ENCODE results near the gene TRAF3IP1.
A peak's percentile ranks its signal among the peaks of the same experiment; 100 is the strongest.

Gene TRAF3IP1

DNA sequence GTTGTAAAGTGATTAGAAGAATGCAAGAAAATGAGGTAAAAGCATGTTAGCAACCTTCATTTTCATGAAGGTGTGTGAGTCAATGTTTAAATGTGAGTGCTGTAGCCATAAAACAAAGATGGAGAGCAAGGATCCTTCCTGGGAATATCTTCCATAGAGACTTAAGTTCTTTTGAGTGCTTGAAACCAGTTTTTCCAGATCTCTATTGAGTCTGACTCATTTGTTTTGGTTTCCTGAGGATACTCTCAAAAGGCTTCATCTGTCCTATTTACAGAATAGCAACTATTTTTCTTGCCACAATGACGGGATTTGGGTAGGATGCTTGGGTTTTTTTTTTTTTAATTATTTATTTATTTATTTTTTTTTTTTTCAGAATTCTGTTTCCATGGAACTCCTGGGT lies 60.5 kb downstream of the TRAF3IP1 start:
- Histone ChIP-seq H3K27ac (ENCODE audit: insufficient read depth in 1 of 2, low read depth in 1 of 2, low read length in 2 of 2, poor library complexity in 1 of 2, severe bottlenecking in 2 of 2) (no peak overlapping the region), H3K4me3 (ENCODE audit: control insufficient read depth in 1 of 7, extremely low read depth in 1 of 7, insufficient read depth in 4 of 7, low read depth in 2 of 7, low read length in 6 of 7) (no peak overlapping the region)

DNA sequence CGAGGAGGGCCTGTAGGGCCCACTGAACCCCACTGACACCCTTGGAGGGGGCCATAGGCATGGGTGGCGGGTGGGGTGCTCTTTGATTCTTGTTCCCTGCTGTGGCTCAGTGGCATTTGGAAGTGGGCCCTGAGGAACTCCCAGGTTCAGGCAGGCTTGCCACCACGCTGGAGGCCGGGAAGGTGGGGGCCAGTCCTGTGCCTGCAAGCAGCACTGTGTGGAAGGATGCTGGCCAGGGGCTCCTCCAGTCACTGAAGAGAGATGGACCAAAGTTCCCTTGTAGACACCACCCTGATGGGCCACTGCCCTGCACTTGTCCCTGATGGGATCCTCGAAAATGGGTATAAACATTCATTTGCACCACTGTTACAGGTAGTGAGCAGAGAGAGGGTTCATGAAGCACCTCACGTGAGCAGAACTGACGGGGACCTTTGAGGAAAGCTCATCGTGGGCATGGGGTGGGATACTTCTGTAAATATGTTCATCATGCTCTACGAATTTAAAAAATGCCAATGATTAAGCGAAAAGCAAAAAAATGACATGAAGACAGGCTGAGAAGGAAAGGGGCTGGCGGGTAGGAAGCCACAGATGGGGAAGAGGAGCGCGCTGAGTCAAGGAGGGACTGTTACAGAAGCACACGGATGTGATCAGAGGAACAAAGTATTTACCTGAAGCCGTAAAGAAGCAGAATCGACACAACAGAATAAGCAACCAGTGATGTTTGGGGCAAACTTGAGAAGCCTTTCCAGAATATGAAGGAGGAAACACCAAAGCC lies 61.2 kb downstream of the TRAF3IP1 start:
- Histone ChIP-seq H3K4me1 (ENCODE audit: control extremely low read depth in 1 of 4, control insufficient read depth in 4 of 4, insufficient read depth in 4 of 4, low read length in 3 of 4) (peaks cover 9 to 62% (median 30%) of the 10 kb centered on the region in 4 experiments), H3K36me3 (ENCODE audit: control insufficient read depth in 4 of 4, insufficient read depth in 4 of 4, low read length in 3 of 4) (peaks cover 0 to 4% (median 0%) of the 10 kb centered on the region in 4 experiments), H3K4me3 (ENCODE audit: control insufficient read depth in 1 of 7, extremely low read depth in 1 of 7, insufficient read depth in 4 of 7, low read depth in 2 of 7, low read length in 6 of 7) (peak overlapping the region in 1 of 7 experiments; percentile 19), H3K27me3 (replicated peaks in 2 of 5; ENCODE audit: control insufficient read depth in 4 of 5, insufficient read depth in 5 of 5, low read length in 4 of 5) (no peaks in the 10 kb centered on the region), H3K9me3 (ENCODE audit: control extremely low read depth in 1 of 5, control insufficient read depth in 4 of 5, insufficient read depth in 2 of 5, low read depth in 1 of 5, low read length in 4 of 5) (peaks cover 0 to 9% (median 0%) of the 10 kb centered on the region in 5 experiments), H3K27ac (ENCODE audit: insufficient read depth in 1 of 2, low read depth in 1 of 2, low read length in 2 of 2, poor library complexity in 1 of 2, severe bottlenecking in 2 of 2) (no peak overlapping the region)
- POLR2A ChIA-PET, result no interaction called here
- CTCF ChIA-PET, result interaction anchor here (1.9 kb wide), 1 partner anchor 11 kb away, joined by 10 read pairs; no protein-coding TSS in a partner anchor
- peak in 2 of 3 donors; percentile 74 to 79 for DNase-seq
- WGBS (ENCODE audit: insufficient coverage), result 14% methylated on average over 10 of the region's 16 CpGs

More for the DNA sequence above, 60.5 kb downstream of the TRAF3IP1 start:
- Histone ChIP-seq H3K27me3 (replicated peaks in 2 of 5; ENCODE audit: control insufficient read depth in 4 of 5, insufficient read depth in 5 of 5, low read length in 4 of 5) (no peaks in the 10 kb centered on the region), H3K4me1 (ENCODE audit: control extremely low read depth in 1 of 4, control insufficient read depth in 4 of 4, insufficient read depth in 4 of 4, low read length in 3 of 4) (peaks cover 9 to 64% (median 31%) of the 10 kb centered on the region in 4 experiments), H3K9me3 (ENCODE audit: control extremely low read depth in 1 of 5, control insufficient read depth in 4 of 5, insufficient read depth in 2 of 5, low read depth in 1 of 5, low read length in 4 of 5) (peaks cover 0 to 9% (median 0%) of the 10 kb centered on the region in 5 experiments), H3K36me3 (ENCODE audit: control insufficient read depth in 4 of 4, insufficient read depth in 4 of 4, low read length in 3 of 4) (peaks cover 0 to 4% (median 0%) of the 10 kb centered on the region in 4 experiments)
- WGBS (ENCODE audit: insufficient coverage), result no CpG with 5 or more reads among the region's 1 CpG
- DNase-seq, result no peak
- CTCF ChIA-PET, result interaction anchor here (1.9 kb wide), 1 partner anchor 11 kb away, joined by 10 read pairs; no protein-coding TSS in a partner anchor
- POLR2A ChIA-PET, result no interaction called here

DNA sequence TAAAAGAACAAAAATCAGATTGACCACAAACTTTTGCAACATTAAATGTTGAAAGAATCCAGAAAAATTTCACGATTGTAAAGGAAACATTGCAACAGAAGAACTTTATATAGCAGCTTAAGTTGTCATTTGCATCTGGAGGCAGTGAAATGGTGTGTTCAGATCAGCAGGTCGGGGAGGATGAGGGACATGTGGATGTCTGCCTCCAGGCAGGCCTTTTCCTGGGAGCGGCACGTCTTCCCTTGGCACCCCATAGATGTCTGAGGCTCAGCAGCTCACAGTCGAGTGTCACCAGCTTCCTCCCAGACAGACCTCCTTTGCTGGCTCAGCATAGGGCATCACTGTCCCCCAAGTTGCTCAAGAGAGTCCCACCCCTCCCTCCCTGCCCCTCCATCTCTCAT lies 62.1 kb downstream of the TRAF3IP1 start:
- ChIA-PET POLR2A (no interaction called here), CTCF (interaction anchor here (1.0 to 1.9 kb wide), 3 partner anchors 12 to 78 kb away, joined by 4 to 10 read pairs (median 4); no protein-coding TSS in a partner anchor)
- no peak for DNase-seq
- Histone ChIP-seq H3K27me3 (replicated peaks in 2 of 5; ENCODE audit: control insufficient read depth in 4 of 5, insufficient read depth in 5 of 5, low read length in 4 of 5) (no peaks in the 10 kb centered on the region), H3K9me3 (ENCODE audit: control extremely low read depth in 1 of 5, control insufficient read depth in 4 of 5, insufficient read depth in 2 of 5, low read depth in 1 of 5, low read length in 4 of 5) (peaks cover 0 to 9% (median 0%) of the 10 kb centered on the region in 5 experiments), H3K36me3 (ENCODE audit: control insufficient read depth in 4 of 4, insufficient read depth in 4 of 4, low read length in 3 of 4) (peaks cover 0 to 4% (median 0%) of the 10 kb centered on the region in 4 experiments), H3K27ac (ENCODE audit: insufficient read depth in 1 of 2, low read depth in 1 of 2, low read length in 2 of 2, poor library complexity in 1 of 2, severe bottlenecking in 2 of 2) (no peak overlapping the region), H3K4me3 (ENCODE audit: control insufficient read depth in 1 of 7, extremely low read depth in 1 of 7, insufficient read depth in 4 of 7, low read depth in 2 of 7, low read length in 6 of 7) (no peak overlapping the region), H3K4me1 (ENCODE audit: control extremely low read depth in 1 of 4, control insufficient read depth in 4 of 4, insufficient read depth in 4 of 4, low read length in 3 of 4) (peaks cover 9 to 57% (median 23%) of the 10 kb centered on the region in 4 experiments)
- 83% methylated on average over 4 of the region's 5 CpGs for WGBS (ENCODE audit: insufficient coverage)

DNA sequence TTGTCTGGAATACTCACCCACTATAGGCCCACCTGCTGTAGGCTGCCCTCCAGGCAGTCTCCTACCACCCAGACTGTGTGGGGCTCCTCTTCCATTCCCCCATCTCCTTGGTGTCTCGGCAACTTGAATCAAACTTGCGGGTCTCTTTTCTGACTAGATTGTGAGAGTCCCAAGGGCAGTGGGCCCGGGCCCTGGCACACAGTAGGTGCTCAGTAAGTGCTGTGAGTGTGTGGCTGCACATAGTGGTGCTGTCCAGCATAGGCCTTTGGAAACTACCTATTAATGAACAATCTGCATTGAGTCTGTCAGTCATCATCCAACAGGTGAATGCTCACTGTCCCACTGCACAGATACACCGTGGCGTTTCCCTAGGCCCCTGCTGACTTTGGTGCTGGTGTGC lies 62.8 kb downstream of the TRAF3IP1 start:
- WGBS (ENCODE audit: insufficient coverage), result 100% methylated on average over 3 of the region's 5 CpGs
- no peak overlapping the region for H3K27ac ChIP-seq (ENCODE audit: insufficient read depth in 1 of 2, low read depth in 1 of 2, low read length in 2 of 2, poor library complexity in 1 of 2, severe bottlenecking in 2 of 2)
- DNase-seq, result no peak
- no peaks in the 10 kb centered on the region for H3K27me3 ChIP-seq (replicated peaks in 2 of 5; ENCODE audit: control insufficient read depth in 4 of 5, insufficient read depth in 5 of 5, low read length in 4 of 5)
- POLR2A ChIA-PET, result no interaction called here
- peaks cover 0 to 9% (median 0%) of the 10 kb centered on the region in 5 experiments for H3K9me3 ChIP-seq (ENCODE audit: control extremely low read depth in 1 of 5, control insufficient read depth in 4 of 5, insufficient read depth in 2 of 5, low read depth in 1 of 5, low read length in 4 of 5)
- H3K4me1 ChIP-seq (ENCODE audit: control extremely low read depth in 1 of 4, control insufficient read depth in 4 of 4, insufficient read depth in 4 of 4, low read length in 3 of 4), result peaks cover 8 to 54% (median 23%) of the 10 kb centered on the region in 4 experiments
- no peak overlapping the region for H3K4me3 ChIP-seq (ENCODE audit: control insufficient read depth in 1 of 7, extremely low read depth in 1 of 7, insufficient read depth in 4 of 7, low read depth in 2 of 7, low read length in 6 of 7)
- CTCF ChIA-PET, result interaction anchor here (1.0 to 1.9 kb wide), 3 partner anchors 12 to 78 kb away, joined by 4 to 10 read pairs (median 4); no protein-coding TSS in a partner anchor
- peaks cover 0 to 4% (median 0%) of the 10 kb centered on the region in 4 experiments for H3K36me3 ChIP-seq (ENCODE audit: control insufficient read depth in 4 of 4, insufficient read depth in 4 of 4, low read length in 3 of 4)

DNA sequence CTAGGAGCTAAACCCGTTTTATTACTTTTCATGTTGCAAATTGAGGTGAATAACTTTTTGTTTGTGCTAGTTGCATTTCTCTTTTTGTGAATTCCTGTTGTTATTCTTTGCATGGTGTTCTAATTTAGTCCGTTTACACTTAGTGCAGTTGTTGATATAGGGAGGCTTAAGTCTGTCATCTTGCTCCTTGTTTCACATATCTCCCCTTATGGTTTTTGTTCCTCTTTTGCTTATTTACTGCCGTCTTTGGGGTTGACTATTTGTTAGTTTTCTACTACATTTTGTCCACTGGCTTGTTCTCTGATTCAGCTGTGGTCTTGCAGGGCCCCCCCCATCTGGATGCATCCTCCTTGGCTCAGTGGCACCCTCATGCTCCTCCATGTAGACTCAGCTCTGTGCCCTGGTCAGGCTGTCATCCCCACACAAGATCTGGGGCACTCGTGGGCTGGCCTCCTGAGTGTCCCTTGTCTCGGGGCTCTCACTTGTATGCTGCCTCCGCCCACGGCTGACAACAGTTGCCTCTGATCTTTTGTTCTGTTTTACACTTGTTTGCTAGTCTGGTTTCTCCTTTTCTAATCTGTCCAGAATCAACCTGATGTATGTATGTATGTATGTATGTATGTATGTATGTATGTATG lies 63.5 kb downstream of the TRAF3IP1 start:
- 100% methylated on average over 5 of the region's 7 CpGs for WGBS (ENCODE audit: insufficient coverage)
- Histone ChIP-seq H3K9me3 (ENCODE audit: control extremely low read depth in 1 of 5, control insufficient read depth in 4 of 5, insufficient read depth in 2 of 5, low read depth in 1 of 5, low read length in 4 of 5) (peaks cover 0 to 7% (median 0%) of the 10 kb centered on the region in 5 experiments), H3K4me1 (ENCODE audit: control extremely low read depth in 1 of 4, control insufficient read depth in 4 of 4, insufficient read depth in 4 of 4, low read length in 3 of 4) (peaks cover 8 to 50% (median 22%) of the 10 kb centered on the region in 4 experiments), H3K27ac (ENCODE audit: insufficient read depth in 1 of 2, low read depth in 1 of 2, low read length in 2 of 2, poor library complexity in 1 of 2, severe bottlenecking in 2 of 2) (no peak overlapping the region), H3K36me3 (ENCODE audit: control insufficient read depth in 4 of 4, insufficient read depth in 4 of 4, low read length in 3 of 4) (peaks cover 0 to 4% (median 0%) of the 10 kb centered on the region in 4 experiments), H3K27me3 (replicated peaks in 2 of 5; ENCODE audit: control insufficient read depth in 4 of 5, insufficient read depth in 5 of 5, low read length in 4 of 5) (no peaks in the 10 kb centered on the region), H3K4me3 (ENCODE audit: control insufficient read depth in 1 of 7, extremely low read depth in 1 of 7, insufficient read depth in 4 of 7, low read depth in 2 of 7, low read length in 6 of 7) (no peak overlapping the region)
- ChIA-PET CTCF (interaction anchor here (1.4 kb wide), 1 partner anchor 45 kb away, joined by 3 read pairs; no protein-coding TSS in a partner anchor), POLR2A (no interaction called here)
- DNase-seq, result no peak

DNA sequence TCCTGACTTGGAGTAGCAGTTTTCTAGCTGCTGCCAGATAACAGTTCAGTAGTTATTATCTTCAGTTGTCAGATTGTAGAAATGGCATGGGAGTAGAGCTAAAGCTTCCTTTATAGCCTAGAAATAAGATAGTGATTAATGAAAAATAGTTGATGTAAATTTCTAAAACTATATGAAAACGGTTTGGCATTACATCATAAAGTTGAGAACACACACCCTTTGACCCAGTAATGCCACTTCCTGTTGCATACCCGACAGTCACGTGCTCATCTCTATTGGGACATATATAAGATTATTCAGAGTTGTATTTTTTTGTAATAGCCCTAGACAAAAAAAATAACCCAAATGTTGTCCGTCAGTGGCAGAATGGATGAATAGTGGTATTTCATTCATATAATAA lies 67.0 kb downstream of the TRAF3IP1 start:
- POLR2A ChIA-PET, result no interaction called here
- no peak overlapping the region for H3K4me3 ChIP-seq (ENCODE audit: control insufficient read depth in 1 of 7, extremely low read depth in 1 of 7, insufficient read depth in 4 of 7, low read depth in 2 of 7, low read length in 6 of 7)
- CTCF ChIA-PET, result interaction anchor here (0.6 to 1.2 kb wide), 3 partner anchors 16 to 964 kb away, joined by 3 read pairs; no protein-coding TSS in a partner anchor
- peaks cover 3 to 34% (median 9%) of the 10 kb centered on the region in 4 experiments for H3K4me1 ChIP-seq (ENCODE audit: control extremely low read depth in 1 of 4, control insufficient read depth in 4 of 4, insufficient read depth in 4 of 4, low read length in 3 of 4)
- no CpG with 5 or more reads among the region's 4 CpGs for WGBS (ENCODE audit: insufficient coverage)
- H3K9me3 ChIP-seq (ENCODE audit: control extremely low read depth in 1 of 5, control insufficient read depth in 4 of 5, insufficient read depth in 2 of 5, low read depth in 1 of 5, low read length in 4 of 5), result peaks cover 0 to 6% (median 0%) of the 10 kb centered on the region in 5 experiments
- H3K36me3 ChIP-seq (ENCODE audit: control insufficient read depth in 4 of 4, insufficient read depth in 4 of 4, low read length in 3 of 4), result peaks cover 0 to 4% (median 0%) of the 10 kb centered on the region in 4 experiments
- no peak overlapping the region for H3K27ac ChIP-seq (ENCODE audit: insufficient read depth in 1 of 2, low read depth in 1 of 2, low read length in 2 of 2, poor library complexity in 1 of 2, severe bottlenecking in 2 of 2)
- H3K27me3 ChIP-seq (replicated peaks in 2 of 5; ENCODE audit: control insufficient read depth in 4 of 5, insufficient read depth in 5 of 5, low read length in 4 of 5), result no peaks in the 10 kb centered on the region
- DNase-seq, result peak in 1 of 3 donors; percentile 30
